ENCODE results near the gene MICAL3.

The MICAL3 gene

DNA sequence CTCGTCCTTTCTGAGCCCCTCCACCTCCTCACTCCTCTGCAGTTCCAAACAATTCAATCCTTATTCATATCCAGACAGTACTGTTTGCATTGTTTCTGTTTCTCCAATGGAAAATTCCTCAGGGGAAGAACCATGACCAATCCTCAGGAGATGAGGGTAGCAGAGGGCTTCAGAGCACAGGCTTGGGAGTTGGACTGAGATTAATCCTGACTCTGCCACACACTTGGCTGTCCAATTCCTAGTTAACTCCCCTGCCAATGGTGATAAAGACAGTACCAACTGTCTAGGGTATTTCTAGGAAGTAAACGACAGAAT is 58.0 kb downstream of the MICAL3 start:
- DNase-seq = no peak

GRCh38 chr22:17965538-17966402 is 58.6 kb downstream of the MICAL3 start:
- DNase-seq = no peak

DNA sequence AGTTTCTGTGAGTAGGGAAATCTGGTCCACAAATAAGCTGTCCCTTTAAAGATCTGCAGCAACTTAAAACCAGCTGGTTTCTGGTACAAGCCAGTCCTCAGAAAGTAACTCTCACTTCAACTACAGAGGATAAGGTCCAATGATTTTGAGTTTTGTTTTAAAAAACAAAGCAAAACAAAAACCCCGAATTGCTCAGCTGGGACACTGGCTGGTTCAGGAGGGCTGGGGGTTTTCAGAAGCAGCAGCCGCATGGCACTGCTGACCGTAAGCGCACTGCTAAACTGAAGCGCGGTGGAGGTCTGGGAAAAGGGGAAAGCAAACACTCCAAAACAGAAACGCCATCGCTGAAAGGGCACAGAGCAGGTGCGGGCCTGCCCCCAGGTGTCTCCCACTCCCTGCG is 59.7 kb downstream of the MICAL3 start:
- no peak for DNase-seq

DNA sequence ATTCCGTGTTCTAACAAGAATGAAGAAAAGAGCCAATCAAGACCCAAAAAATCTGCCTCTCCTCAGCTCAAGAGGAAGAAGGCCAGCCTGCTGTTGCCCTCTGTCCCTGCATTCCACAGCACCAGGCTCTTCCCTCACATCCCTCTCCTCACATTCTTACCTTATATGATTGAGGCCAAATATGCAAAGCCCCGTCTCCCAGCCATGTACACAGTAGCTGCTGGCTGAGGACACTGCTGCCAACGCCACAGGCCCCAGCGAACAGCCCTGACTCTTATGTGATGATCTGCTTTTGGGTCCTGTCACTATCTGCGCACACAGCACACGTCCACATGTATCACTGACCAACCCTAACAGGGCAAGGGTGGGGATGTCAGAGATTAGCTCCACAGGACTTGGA is 60.2 kb downstream of the MICAL3 start:
- no peak for DNase-seq

DNA sequence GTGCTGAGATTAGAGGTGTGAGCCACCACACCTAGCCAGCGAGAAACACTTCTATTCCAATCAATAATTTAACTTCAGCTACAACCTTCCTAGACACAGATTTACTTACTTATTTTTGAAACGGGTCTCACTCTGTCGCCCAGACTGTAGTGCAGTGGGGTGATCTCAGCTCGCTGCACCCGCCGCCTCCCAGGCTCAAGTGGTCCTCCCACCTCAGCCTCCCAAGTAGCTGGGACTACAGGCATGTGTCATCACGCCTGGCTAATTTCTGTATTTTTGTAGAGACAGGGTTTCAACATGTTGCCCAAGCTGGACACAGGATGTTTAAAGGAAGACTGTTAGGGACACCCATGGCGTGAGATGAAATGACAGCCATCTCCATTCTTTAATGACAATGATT is 61.3 kb downstream of the MICAL3 start:
- no peak for DNase-seq

DNA sequence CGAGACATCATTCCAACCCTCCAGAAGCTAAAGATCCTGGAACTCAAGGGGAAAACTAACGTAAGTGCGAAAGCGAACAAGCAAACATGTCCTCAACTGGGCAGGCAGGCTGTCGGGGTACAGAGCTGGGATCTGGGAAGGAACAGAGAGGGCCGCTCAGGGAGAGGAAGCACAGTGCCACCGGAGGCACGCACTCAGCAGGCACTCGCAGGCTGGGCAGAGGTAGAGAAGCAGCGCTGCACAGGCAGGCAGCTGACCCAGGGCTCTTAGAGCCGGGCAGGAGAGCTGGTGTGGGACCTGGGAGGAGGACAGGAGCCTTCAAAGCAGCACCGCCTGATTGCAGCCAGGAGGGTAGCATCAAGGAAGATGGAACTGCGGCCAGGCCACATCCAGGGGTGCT is 62.2 kb downstream of the MICAL3 start:
- no peak for DNase-seq

GRCh38 chr22:17961446-17961729 is 63.0 kb downstream of the MICAL3 start:
- DNase-seq = no peak

DNA sequence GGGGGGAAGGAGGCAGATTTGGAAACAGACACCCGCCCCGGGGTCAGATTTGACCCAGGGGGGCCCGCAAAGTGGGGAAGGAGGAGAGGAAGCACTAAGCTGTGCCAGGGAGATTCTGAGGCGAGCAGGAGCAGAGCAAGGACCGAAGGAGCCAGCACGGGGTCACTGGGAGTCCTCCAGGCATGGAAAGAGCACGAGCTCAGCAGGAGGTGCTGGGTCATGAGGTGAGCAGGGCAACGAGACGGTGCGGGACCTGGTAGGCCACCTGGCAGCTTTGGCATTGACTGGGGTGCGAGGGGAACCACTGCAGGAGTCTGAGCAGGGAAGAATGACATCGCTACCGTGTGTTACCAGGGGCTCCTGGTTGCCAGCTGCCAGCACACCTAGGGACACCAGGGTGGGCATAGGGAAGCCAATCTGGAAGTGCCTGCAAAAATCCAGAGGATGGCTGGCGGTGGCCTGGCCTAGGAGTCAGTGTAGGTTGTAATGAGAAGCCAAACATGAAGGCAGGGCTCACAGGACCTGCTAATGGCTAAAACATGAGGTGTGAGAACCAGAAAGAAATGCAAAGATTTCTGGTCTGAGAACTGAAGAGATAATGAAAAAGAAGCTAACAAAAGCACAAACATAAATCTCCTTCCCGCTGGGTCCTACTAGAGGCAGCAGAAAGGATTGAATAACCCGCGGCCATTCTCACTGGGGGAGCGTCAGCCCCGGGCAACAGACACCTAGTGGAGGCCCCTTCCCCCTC is 63.5 kb downstream of the MICAL3 start:
- no peak for DNase-seq

GRCh38 chr22:17960011-17960410 is 64.3 kb downstream of the MICAL3 start:
- DNase-seq = no peak

DNA sequence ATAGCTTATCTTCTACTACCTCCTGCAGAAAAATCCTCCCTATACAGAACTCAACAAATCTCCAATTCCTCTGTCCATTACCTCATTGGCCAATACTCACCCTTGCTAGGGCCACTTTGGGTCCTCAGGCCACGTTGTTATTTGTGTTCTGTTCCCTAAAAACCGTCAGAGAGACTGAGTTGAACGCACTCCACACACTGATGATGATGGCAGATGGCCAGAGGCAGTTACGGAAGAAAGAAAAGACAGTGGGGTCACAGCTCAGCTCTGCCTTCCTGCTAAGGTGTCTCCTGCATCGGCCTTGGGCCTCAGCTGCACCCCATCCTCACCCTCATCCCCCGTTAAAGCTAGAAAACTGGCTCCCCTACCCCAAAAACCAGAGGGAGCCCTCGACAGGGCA is 66.2 kb downstream of the MICAL3 start:
- no peak for DNase-seq

DNA sequence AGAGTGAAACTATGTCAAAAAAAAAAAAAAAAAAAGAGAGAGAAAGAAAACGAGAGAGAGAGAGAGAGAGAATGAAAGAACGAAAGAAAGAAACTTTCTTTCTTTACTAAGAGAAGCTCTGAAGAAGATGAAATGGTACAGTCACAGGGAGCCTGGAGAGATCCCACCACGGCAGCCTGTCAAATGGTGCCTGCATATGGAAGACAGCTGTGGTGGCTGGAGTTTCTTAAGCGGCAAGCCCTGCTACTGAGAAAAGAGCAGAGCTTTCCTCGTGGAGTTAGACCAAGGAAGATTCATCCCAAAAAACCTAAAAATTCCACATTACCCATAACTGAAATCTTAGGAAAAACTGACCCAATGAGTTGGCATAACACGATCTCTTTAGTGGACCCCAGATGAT is 66.7 kb downstream of the MICAL3 start:
- DNase-seq = no peak

GRCh38 chr22:17957204-17957603 is 67.2 kb downstream of the MICAL3 start:
- no peak for DNase-seq

DNA sequence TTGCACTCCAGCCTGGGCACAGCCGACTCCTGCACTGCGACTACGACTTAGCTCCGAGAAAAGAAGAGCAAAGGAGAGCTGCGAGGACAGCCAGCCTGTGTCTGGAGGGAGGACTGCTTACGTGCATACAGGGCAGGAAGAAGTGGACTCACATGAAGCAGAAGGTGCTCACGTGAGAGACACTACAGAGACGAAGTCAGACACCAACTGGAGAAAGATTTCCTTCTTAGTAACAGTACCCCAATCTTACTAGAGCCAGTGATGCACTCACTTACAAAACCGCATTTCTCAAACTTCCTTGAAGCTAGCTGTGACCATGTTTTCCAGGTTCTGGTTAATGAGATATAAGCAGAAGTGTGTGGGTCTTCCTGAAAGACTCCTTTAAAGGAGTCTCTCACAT is 67.7 kb downstream of the MICAL3 start:
- DNase-seq = no peak

DNA sequence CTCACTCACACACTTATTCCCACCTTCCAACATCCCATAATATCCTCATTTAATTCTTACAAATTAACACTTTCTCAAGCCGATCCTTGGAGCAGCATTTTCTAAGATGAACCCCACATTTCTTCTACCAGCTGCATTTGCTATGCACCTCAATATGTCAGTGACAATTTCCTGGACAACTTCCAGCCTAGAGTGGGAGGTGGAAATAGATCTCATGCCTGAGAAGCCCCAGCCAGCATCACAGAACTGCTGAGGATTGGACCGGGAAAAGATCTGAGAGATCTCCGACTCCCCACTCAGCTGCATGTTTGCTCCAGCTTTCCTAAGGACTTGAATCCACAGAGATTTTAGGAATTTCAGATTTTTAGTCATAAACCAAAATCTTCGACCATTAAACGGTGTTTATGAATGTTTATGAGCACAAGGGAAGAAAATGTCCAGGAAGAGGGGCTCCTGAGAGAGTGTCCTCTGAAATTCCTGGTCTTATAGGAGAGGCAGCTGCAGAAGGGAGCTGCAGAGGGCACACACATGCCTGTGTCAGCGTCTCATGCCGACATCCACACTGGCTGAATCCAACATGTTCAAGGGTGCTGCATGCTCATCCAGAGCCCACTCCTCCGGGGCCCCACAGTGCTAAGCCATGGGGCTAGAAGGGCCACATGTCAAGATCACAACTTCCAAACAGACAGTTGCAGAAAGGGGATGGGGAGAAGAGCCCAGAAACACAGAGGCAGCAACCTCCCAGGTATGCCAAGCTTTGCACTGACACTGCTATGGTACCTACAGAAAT is 68.6 kb downstream of the MICAL3 start:
- DNase-seq = no peak

DNA sequence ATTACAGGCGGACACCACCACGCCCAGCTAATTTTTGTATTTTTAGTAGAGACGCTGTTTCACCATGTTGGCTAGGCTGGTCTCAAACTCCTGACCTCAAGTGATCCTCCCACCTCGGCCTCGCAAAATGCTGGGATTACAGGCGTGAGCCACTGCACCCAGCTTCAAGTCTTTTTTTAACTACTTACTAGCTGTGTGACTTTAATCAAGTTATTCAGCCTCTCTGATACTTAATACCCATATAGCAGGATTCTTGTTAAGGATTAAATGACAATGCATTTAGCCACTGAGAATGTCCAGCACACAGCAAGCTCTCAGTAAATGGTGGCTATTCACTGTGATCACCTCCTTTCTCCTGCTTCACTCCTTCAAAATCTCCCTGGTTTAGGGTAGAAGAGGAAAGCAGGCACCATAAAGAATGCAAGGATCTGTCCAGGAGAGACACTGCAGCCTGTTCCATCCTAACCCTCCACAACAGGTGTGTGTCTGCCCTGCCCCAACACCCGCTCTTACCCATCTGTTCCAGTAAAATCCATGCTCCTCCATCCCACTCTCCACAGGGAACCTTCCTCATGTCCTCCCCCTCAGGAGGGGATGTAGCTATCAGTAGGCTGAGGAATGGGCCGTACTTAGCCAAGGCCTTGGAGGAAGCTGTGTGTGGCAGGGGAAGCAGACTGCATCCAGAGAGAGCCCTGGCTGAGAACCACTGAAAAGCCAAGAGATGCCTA is 69.3 kb downstream of the MICAL3 start:
- DNase-seq = no peak

DNA sequence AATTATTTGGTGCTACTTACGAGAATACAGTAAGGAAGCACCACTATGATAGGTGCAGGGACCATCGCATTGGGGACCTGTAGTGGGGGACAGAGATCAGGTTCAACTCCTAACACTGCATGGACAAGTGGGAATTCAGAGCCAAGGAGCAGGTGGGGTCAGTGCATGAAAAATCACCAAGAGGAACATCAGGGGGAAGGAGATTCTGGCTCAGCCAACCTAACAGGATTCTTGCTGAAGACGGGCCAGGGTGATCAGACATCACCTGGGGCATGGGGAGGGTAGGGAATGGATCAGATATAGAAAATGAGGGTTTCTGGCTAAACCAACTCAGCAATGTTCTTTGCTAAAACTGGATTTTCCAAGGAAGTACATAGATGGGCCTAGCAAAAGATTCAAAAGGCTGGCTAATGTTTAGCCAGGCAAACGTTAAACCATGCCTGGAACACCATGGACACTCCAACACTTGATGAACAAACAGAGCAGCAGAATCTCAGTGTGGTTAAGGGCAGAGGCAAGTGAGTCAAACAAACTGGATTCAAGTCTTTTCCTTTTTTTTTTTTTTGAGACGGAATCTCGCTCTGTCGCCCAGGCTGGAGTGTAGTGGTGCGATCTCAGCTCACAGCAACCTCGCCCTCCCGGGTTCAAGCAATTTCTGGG is 70.0 kb downstream of the MICAL3 start:
- no peak for DNase-seq

DNA sequence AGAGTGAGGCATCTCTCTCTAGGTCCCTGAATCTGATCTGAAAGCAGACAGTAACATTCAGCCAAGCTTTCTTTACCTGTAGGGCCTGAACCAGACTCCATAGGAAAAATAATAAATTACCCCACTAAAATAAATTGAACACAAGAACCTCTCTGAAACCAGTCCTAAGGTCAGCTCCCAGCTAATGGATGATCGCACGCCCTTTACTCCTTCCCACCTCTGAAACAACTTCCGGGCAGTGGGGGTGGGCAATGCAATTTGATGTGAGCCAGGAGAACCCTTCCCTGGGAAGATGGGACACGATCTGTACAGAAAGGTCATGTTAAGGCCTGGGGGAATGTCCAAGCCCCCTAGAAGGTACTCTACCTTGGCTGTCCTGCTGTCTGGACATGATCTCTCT is 71.2 kb downstream of the MICAL3 start:
- no peak for DNase-seq

- DNase-seq = no peak
Measured at GRCh38 chr22:17952273-17952801, 72.0 kb downstream of the MICAL3 start.

- DNase-seq = no peak
Measured at GRCh38 chr22:17951315-17951714, 73.0 kb downstream of the MICAL3 start.

- DNase-seq = no peak
Measured at GRCh38 chr22:17950651-17951214, 73.6 kb downstream of the MICAL3 start.

DNA sequence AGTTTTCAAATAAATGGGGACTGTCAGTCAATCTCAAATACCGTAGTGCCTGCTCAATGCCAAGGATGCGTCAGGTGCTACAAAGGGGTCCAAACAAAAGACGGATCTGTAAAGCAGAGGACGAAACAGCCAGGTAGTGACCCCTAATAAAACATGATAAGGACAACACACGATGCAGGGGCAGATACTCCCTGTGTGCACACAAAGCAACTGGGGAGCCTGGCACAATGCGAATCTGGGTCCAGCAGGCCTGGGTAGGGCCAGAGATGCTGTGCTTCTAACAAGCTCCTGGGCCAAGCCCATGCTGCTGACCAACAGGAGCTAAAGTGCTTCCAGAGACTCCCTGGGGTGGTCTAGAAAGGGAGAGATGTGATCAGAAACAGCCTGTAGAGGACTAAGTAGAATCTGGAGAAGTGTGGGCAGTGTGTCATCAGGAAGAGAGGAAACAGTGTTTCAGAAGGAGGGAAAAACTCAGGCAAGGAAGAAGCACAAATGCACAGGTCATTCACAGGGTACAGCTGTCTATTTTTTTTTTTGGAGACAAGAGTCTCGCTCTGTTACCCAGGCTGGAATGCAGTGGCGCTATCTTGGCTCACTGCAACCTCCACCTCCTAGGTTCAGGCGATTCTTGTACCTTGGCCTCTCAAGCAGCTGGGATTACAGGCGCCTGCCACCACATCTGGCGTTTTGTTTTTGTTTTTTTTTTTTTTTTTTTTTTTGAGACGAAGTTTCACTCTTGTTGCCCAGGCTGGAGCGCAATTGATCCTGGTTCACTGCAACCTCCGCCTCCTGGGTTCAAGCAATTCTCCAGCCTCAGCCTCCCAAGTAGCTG is 74.5 kb downstream of the MICAL3 start:
- no peak for DNase-seq
